Parathyroid adenoma (tissue), 2 donors: ENCODE measurements around the gene SUSD1.

Experiments
- H2AFZ ChIP-seq: fragments of 300-600 bp; sonication (generic); one replicate; pipeline ENCODE4 v1.7.0; 2017; ENCODE audit warnings: antibody characterized with exemption, mild to moderate bottlenecking
- H3K27ac ChIP-seq: fragments of 300-600 bp; sonication (generic); one replicate; pipeline ENCODE4 v1.7.0; 2017
- H3K27me3 ChIP-seq: fragments of 300-600 bp; sonication (generic); one replicate; pipeline ENCODE4 v1.7.0; 2017; ENCODE audit warnings: low read length; ENCODE audit not compliant: control insufficient read depth, insufficient read depth
- H3K36me3 ChIP-seq: fragments of 300-600 bp; sonication (generic); one replicate; pipeline ENCODE4 v1.7.0; 2017; ENCODE audit warnings: low read length; ENCODE audit not compliant: control insufficient read depth, insufficient read depth
- H3K4me1 ChIP-seq: fragments of 300-600 bp; sonication (generic); one replicate; pipeline ENCODE4 v1.7.0; 2017; ENCODE audit warnings: control low read depth
- H3K4me2 ChIP-seq: fragments of 300-600 bp; sonication (generic); one replicate; pipeline ENCODE4 v1.7.0; 2017; ENCODE audit warnings: low read length
- H3K4me3 ChIP-seq: fragments of 300-600 bp; sonication (generic); one replicate; pipeline ENCODE4 v1.7.0; 2017; ENCODE audit warnings: low read depth, low read length
- H3K79me2 ChIP-seq: fragments of 300-600 bp; sonication (generic); one replicate; pipeline ENCODE4 v1.7.0; 2017; ENCODE audit warnings: control low read depth
- H3K9ac ChIP-seq: fragments of 300-600 bp; sonication (generic); one replicate; pipeline ENCODE4 v1.7.0; 2017; ENCODE audit warnings: mild to moderate bottlenecking
- H3K9me3 ChIP-seq: fragments of 300-600 bp; sonication (generic); one replicate; pipeline ENCODE4 v1.7.0; 2017; ENCODE audit warnings: low read length; ENCODE audit not compliant: control insufficient read depth
- TF ChIP-seq, protein P1 (sequence below): fragments of 300-600 bp; sonication (generic); IDR thresholded peaks from one replicate; pipeline ENCODE4 v1.7.0; 2017; ENCODE audit warnings: antibody characterized with exemption, mild to moderate bottlenecking
- donor health status: primary hyperparathyroidism.

SUSD1 gene

DNA sequence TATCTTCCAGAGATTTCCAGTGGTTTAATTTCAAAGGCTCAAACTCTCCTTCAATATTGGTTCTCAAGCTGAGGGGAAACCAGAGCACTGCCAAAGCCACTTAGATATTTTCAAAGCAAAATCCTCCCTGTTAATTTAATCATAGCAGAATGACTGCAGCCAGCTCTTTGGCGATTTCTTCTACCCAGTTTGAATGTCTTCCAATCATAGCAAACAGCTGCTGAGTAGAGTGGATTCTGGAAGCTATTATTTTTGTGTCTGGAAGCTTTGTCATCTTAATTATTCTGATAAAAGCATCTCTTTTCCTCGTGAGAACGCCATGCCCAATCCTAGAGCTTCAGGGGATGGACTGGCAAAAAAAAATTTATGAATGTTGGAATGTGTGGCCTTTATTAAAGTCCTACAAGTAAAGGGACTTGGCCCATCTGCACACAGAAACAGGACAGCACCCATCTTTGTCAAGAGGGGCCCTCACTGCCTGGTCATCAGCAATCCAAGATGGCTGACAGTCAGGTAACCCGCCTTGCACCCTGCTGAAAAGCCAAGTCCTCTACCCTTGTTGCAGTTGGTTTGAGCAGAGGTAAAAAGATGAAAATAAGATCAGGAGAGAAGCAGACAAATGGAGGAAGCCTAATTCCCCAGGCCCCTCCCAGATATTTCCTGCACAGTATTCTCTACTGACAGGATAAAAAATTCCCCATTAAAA lies 125.1 kb downstream of the SUSD1 start:
- H3K9ac ChIP-seq, result no peak overlapping the region
- no peaks in the 10 kb centered on the region for H3K4me1 ChIP-seq
- H3K4me3 ChIP-seq, result no peak overlapping the region
- no peak overlapping the region for H2AFZ ChIP-seq
- H3K27ac ChIP-seq, result no peak overlapping the region
- no peaks in the 10 kb centered on the region for H3K27me3 ChIP-seq
- H3K4me2 ChIP-seq, result no peak overlapping the region
- no peaks in the 10 kb centered on the region for H3K79me2 ChIP-seq
- no peaks in the 10 kb centered on the region for H3K9me3 ChIP-seq
- TF ChIP-seq, protein P1, sequence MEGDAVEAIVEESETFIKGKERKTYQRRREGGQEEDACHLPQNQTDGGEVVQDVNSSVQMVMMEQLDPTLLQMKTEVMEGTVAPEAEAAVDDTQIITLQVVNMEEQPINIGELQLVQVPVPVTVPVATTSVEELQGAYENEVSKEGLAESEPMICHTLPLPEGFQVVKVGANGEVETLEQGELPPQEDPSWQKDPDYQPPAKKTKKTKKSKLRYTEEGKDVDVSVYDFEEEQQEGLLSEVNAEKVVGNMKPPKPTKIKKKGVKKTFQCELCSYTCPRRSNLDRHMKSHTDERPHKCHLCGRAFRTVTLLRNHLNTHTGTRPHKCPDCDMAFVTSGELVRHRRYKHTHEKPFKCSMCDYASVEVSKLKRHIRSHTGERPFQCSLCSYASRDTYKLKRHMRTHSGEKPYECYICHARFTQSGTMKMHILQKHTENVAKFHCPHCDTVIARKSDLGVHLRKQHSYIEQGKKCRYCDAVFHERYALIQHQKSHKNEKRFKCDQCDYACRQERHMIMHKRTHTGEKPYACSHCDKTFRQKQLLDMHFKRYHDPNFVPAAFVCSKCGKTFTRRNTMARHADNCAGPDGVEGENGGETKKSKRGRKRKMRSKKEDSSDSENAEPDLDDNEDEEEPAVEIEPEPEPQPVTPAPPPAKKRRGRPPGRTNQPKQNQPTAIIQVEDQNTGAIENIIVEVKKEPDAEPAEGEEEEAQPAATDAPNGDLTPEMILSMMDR, result no peak
- H3K36me3 ChIP-seq, result no peaks in the 10 kb centered on the region

DNA sequence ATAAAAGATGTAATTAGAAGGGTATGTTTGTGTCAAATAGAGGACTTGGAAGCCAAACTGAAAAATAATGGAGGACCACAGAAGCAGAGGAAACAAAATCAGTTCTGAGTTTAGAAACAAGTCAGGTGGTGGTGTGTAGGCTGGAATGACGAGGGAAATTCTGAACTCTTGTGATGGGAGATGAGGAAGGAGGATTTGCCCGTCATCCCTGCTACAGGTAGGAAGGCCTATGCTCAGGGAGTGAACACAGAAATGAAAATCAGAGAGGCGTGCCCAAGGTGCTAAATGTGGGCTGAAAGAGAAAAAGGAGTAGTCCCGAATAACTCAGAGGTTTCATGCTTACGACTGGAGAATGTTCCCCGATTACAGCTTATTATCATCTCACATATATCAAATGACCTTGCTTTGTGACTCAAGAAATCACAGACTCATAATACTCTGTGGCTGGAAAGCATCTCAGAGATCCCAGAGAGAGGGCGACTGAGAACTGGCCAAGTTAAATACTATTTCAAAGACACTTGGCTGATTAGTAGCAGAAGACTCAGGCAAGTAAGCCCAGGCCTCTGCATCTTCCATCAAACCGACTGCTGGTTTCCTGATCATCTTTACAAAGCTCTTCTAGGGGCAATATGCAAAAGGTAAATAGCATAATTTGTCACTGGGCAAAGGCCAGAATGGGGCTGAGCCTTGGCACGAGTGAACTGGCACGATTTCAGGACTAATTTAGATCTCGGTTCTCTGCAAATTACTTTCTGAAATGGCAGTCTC lies 126.0 kb downstream of the SUSD1 start:
- Histone ChIP-seq H2AFZ (no peak overlapping the region), H3K4me3 (no peak overlapping the region), H3K27me3 (no peaks in the 10 kb centered on the region), H3K79me2 (no peaks in the 10 kb centered on the region), H3K9ac (no peak overlapping the region), H3K27ac (no peak overlapping the region), H3K4me1 (no peaks in the 10 kb centered on the region), H3K36me3 (no peaks in the 10 kb centered on the region), H3K9me3 (no peaks in the 10 kb centered on the region), H3K4me2 (no peak overlapping the region)
- TF ChIP-seq, protein P1, result no peak

GRCh38 chr9:112047538-112048066 lies 127.5 kb downstream of the SUSD1 start:
- TF ChIP-seq, protein P1, result no peak
- Histone ChIP-seq H3K9ac (no peak overlapping the region), H3K79me2 (no peaks in the 10 kb centered on the region), H2AFZ (no peak overlapping the region), H3K27me3 (no peaks in the 10 kb centered on the region), H3K4me3 (no peak overlapping the region), H3K4me1 (no peaks in the 10 kb centered on the region), H3K4me2 (no peak overlapping the region), H3K27ac (no peak overlapping the region), H3K9me3 (no peaks in the 10 kb centered on the region), H3K36me3 (no peaks in the 10 kb centered on the region)

DNA sequence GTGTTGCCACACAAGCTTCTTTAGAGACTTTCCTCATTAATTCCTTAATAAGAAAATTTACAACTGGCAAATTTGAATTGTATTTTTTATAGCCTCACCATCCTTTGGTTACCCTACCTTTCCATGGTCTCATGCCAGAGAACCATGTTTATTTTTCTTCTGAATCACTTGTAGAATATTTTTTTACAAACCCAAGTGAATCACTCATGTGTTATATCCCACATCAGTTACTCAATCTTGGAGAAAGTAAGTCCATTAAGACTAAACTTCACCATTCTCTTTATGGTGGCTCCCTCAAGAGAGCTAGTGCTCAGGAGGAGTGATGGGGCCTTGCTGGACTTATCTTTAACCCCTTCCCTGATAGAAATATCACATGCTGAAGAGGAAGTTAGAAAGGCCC lies 128.9 kb downstream of the SUSD1 start:
- TF ChIP-seq, protein P1, result no peak
- Histone ChIP-seq H3K4me3 (no peak overlapping the region), H3K9ac (no peak overlapping the region), H3K27me3 (no peaks in the 10 kb centered on the region), H3K27ac (no peak overlapping the region), H3K36me3 (no peaks in the 10 kb centered on the region), H3K9me3 (no peaks in the 10 kb centered on the region), H2AFZ (no peak overlapping the region), H3K4me2 (no peak overlapping the region), H3K4me1 (no peaks in the 10 kb centered on the region), H3K79me2 (no peaks in the 10 kb centered on the region)
